ENCODE measurements around the gene FAAP20.

FAAP20 gene

GRCh38 chr1:2192031-2192995 is 2.3 kb downstream of the FAAP20 start:
- DNase-seq = no peak

GRCh38 chr1:2190491-2190976 is 4.0 kb downstream of the FAAP20 start:
- no peak for DNase-seq

GRCh38 chr1:2189459-2190425 is 4.8 kb downstream of the FAAP20 start:
- DNase-seq = peak; percentile 34

GRCh38 chr1:2188336-2188735 is 6.2 kb downstream of the FAAP20 start:
- no peak for DNase-seq

- DNase-seq = no peak
Measured at GRCh38 chr1:2187619-2188018, 7.0 kb downstream of the FAAP20 start.

GRCh38 chr1:2186901-2187300 is 7.7 kb downstream of the FAAP20 start:
- DNase-seq = no peak

- no peak for DNase-seq
Measured at GRCh38 chr1:2185880-2186855, 8.4 kb downstream of the FAAP20 start.

GRCh38 chr1:2184934-2185333 is 9.6 kb downstream of the FAAP20 start:
- no peak for DNase-seq

GRCh38 chr1:2184531-2184930 is 10.0 kb downstream of the FAAP20 start:
- DNase-seq = no peak

GRCh38 chr1:2183937-2184334 is 10.6 kb downstream of the FAAP20 start:
- no peak for DNase-seq

GRCh38 chr1:2182376-2182775 is 12.2 kb downstream of the FAAP20 start:
- no peak for DNase-seq

- DNase-seq = no peak
Measured at GRCh38 chr1:2181752-2182151, 12.8 kb downstream of the FAAP20 start.

GRCh38 chr1:2181271-2181670 is 13.3 kb downstream of the FAAP20 start:
- no peak for DNase-seq

- no peak for DNase-seq
Measured at GRCh38 chr1:2180297-2181245, 14.0 kb downstream of the FAAP20 start.

GRCh38 chr1:2179283-2180013 is 15.1 kb downstream of the FAAP20 start:
- no peak for DNase-seq

GRCh38 chr1:2178875-2179274 is 15.7 kb downstream of the FAAP20 start:
- DNase-seq = no peak

- no peak for DNase-seq
Measured at GRCh38 chr1:2177946-2178538, 16.5 kb downstream of the FAAP20 start.

GRCh38 chr1:2177541-2177940 is 17.0 kb downstream of the FAAP20 start:
- DNase-seq = no peak

GRCh38 chr1:2176615-2177014 is 18.0 kb downstream of the FAAP20 start:
- no peak for DNase-seq
